ENCODE measurements around the gene CACNA1S. TPM values are rescaled to one million over a fixed set of nuclear protein-coding genes. Genes with fewer than 3 reads are reported as not detected.

CACNA1S gene
- polyA plus RNA-seq, 1 of the 3 experiments (the other 2 are of a cell fraction) = not detected

DNA sequence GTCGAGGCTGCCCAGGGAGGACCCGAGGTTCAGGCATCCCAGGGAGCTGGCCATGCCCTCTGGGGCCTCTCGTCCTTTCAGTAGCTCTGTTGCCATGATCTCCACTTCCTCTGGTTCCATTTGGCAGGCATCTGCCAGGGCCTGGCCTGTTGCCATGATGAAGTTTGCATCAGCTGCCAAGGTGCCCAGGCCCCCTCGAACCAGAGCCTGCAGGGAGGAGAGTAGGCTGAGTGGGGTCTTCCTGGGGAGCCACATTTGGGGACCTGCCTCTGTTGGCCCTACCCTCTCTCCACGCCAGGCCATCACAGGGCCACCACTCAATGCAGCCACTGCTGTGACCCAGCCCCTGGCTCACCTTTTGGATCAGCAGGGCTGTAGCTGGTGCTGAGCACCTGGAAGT lies 72.3 kb downstream of the CACNA1S start:
- H3K4me3 ChIP-seq (ENCODE audit: low read depth in 2 of 2, low read length in 1 of 2) = no peak overlapping the region
- no peak for DNase-seq
- no peak overlapping the region for H3K9ac ChIP-seq
- H3K27me3 ChIP-seq (ENCODE audit: insufficient read depth) = peaks cover 21% of the 10 kb centered on the region
- H2AFZ ChIP-seq (ENCODE audit: low read depth) = no peak overlapping the region
- H3K9me2 ChIP-seq = no peaks in the 10 kb centered on the region
- H3F3A ChIP-seq (replicated peaks; ENCODE audit: insufficient read depth) = no peaks in the 10 kb centered on the region
- no peaks in the 10 kb centered on the region for H3K79me2 ChIP-seq (ENCODE audit: insufficient read depth)
- POLR2A ChIA-PET = no interaction called here
- H3K36me3 ChIP-seq (replicated peaks in 1 of 2; ENCODE audit: control insufficient read depth in 1 of 2, insufficient read depth in 2 of 2, low read length in 1 of 2) = no peaks in the 10 kb centered on the region
- H3K27ac ChIP-seq (ENCODE audit: low read depth in 2 of 2, low read length in 1 of 2) = no peak overlapping the region
- TF ChIP-seq, protein P1, sequence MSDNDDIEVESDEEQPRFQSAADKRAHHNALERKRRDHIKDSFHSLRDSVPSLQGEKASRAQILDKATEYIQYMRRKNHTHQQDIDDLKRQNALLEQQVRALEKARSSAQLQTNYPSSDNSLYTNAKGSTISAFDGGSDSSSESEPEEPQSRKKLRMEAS (IDR thresholded peaks at IDR 0.05; ENCODE audit: low read depth) = no peak
- TF ChIP-seq, protein P2, sequence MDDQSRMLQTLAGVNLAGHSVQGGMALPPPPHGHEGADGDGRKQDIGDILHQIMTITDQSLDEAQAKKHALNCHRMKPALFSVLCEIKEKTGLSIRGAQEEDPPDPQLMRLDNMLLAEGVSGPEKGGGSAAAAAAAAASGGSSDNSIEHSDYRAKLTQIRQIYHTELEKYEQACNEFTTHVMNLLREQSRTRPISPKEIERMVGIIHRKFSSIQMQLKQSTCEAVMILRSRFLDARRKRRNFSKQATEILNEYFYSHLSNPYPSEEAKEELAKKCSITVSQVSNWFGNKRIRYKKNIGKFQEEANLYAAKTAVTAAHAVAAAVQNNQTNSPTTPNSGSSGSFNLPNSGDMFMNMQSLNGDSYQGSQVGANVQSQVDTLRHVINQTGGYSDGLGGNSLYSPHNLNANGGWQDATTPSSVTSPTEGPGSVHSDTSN (IDR thresholded peaks at IDR 0.05) = no peak
- TF ChIP-seq, protein P3, sequence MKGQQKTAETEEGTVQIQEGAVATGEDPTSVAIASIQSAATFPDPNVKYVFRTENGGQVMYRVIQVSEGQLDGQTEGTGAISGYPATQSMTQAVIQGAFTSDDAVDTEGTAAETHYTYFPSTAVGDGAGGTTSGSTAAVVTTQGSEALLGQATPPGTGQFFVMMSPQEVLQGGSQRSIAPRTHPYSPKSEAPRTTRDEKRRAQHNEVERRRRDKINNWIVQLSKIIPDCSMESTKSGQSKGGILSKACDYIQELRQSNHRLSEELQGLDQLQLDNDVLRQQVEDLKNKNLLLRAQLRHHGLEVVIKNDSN (IDR thresholded peaks at IDR 0.05; ENCODE audit: borderline replicate concordance, low read depth) = no peak
- TF ChIP-seq RCOR1 (IDR thresholded peaks at IDR 0.05; ENCODE audit: low read length) (no peak), JUND (IDR thresholded peaks at IDR 0.05) (no peak), SIN3A (IDR thresholded peaks at IDR 0.05; ENCODE audit: borderline replicate concordance, low read depth, low read length) (no peak), IRF3 (IDR thresholded peaks at IDR 0.05; ENCODE audit: low read depth, low read length) (no peak), ELF1 (IDR thresholded peaks at IDR 0.05) (no peak), EP300 (IDR thresholded peaks at IDR 0.05; ENCODE audit: borderline replicate concordance in 1 of 2, low read depth in 1 of 2, low read length in 1 of 2) (no peak), POLR2AphosphoS5 (IDR thresholded peaks at IDR 0.05; ENCODE audit: low read depth, low read length) (no peak), RAD21 (IDR thresholded peaks at IDR 0.05; ENCODE audit: low read length) (no peak), ZBTB33 (IDR thresholded peaks at IDR 0.05; ENCODE audit: borderline replicate concordance, low read depth) (no peak), FOXJ3 (CRISPR knock-in tag; IDR thresholded peaks at IDR 0.05) (no peak), TAF1 (IDR thresholded peaks at IDR 0.05; ENCODE audit: borderline replicate concordance, low read depth, low read length) (no peak), MEF2A (IDR thresholded peaks at IDR 0.05; ENCODE audit: borderline replicate concordance, low read depth) (no peak), SMC3 (IDR thresholded peaks at IDR 0.05; ENCODE audit: low read depth, low read length) (no peak), TEAD4 (IDR thresholded peaks at IDR 0.05; ENCODE audit: borderline replicate concordance, insufficient read depth) (no peak)
- TF ChIP-seq, protein P4, sequence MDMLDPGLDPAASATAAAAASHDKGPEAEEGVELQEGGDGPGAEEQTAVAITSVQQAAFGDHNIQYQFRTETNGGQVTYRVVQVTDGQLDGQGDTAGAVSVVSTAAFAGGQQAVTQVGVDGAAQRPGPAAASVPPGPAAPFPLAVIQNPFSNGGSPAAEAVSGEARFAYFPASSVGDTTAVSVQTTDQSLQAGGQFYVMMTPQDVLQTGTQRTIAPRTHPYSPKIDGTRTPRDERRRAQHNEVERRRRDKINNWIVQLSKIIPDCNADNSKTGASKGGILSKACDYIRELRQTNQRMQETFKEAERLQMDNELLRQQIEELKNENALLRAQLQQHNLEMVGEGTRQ (IDR thresholded peaks at IDR 0.05; ENCODE audit: borderline replicate concordance, low read depth, low read length) = no peak
- H3K4me2 ChIP-seq = no peak overlapping the region
- H4K20me1 ChIP-seq (ENCODE audit: insufficient read depth) = no peaks in the 10 kb centered on the region
- H3K9me3 ChIP-seq = no peaks in the 10 kb centered on the region
- CTCF ChIA-PET = interaction anchor here (0.7 to 21.0 kb wide), 8 partner anchors 9 to 481 kb away, joined by 3 to 277 read pairs (median 5); partner anchors contain the start of gene KIF21B
- 47% methylated on average over 5 of the region's 5 CpGs for WGBS (ENCODE audit: low lambda C conversion rate)
- H3K4me1 ChIP-seq (ENCODE audit: control insufficient read depth in 1 of 2, insufficient read depth in 2 of 2, low read depth in 1 of 2, low read length in 1 of 2) = peaks cover 0 to 7% of the 10 kb centered on the region in 2 experiments; a peak in 1 of 4 replicates

All from SK-N-SH (cell line).